Measurements from ENCODE around the gene MEF2D. TPM values are rescaled to one million over a fixed set of nuclear protein-coding genes. Genes with fewer than 3 reads are reported as not detected.

MEF2D gene
- total RNA-seq, 5 donors from 2014 or later (not counting 1 experiment from before 2014, with no cell fraction given), result 60.7 to 133 (median 79.3) TPM

- no peaks in the 10 kb centered on the region for H3K27me3 Mint-ChIP-seq
- peaks cover 20 to 54% of the 10 kb centered on the region in 2 donors for H3K36me3 ChIP-seq (ENCODE audit: control insufficient read depth in 2 of 2, extremely low read depth in 1 of 2, insufficient read depth in 1 of 2, low read length in 1 of 2)
- H3K4me3 Mint-ChIP-seq, result no peak overlapping the region
Measured at GRCh38 chr1:156464335-156464734, 36.2 kb downstream of the MEF2D start.

DNA sequence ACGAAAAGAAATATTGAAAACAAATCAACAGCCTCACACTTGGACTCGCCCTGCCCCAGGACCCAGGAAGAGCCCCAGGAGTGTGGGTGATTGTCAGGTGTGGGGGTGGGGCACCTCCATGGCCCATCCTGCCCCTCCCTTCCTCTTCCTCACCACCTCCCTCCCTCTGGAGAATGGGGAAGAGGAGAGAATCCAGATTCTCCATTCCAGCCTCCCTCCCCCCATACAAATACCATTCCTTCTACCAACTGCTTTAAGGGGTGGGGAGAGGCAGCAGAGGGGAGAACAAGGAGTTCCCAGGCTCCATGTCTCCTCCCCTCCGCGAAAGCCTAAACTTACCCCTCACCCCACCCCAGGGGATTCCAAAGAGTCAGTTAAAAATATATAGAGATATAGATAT lies 36.7 kb downstream of the MEF2D start:
- Mint-ChIP-seq H3K4me3 (no peak overlapping the region), H3K27me3 (no peaks in the 10 kb centered on the region), H3K27ac (no peak overlapping the region), H3K36me3 (peaks cover 36% of the 10 kb centered on the region), H3K9me3 (no peaks in the 10 kb centered on the region), H3K4me1 (peaks cover 11 to 18% (median 15%) of the 10 kb centered on the region in 3 donors)
- ATAC-seq (replicated peaks in 1 of 4) (no peak), DNase-seq (no peak)
- POLR2A ChIA-PET, result no interaction called here
- Histone ChIP-seq H3K9me3 (no peaks in the 10 kb centered on the region), H3K4me1 (ENCODE audit: control insufficient read depth in 1 of 2, extremely low read depth in 1 of 2, insufficient read depth in 2 of 2, low read length in 2 of 2) (peaks cover 0 to 18% of the 10 kb centered on the region in 2 experiments), H3K36me3 (ENCODE audit: control insufficient read depth in 2 of 2, extremely low read depth in 1 of 2, insufficient read depth in 1 of 2, low read length in 1 of 2) (peaks cover 19 to 49% of the 10 kb centered on the region in 2 donors), H3K4me3 (ENCODE audit: control insufficient read depth in 1 of 2, extremely low read depth in 1 of 2, low read length in 1 of 2) (no peak overlapping the region), H3K27me3 (replicated peaks in 1 of 2; ENCODE audit: control insufficient read depth in 2 of 2, extremely low read depth in 1 of 2, insufficient read depth in 2 of 2, low read length in 1 of 2) (no peaks in the 10 kb centered on the region), H3K27ac (ENCODE audit: low read length) (no peak overlapping the region)
- CTCF ChIA-PET, result no interaction called here
- WGBS (ENCODE audit: insufficient coverage), result no CpG with 5 or more reads among the region's 4 CpGs

More at GRCh38 chr1:156464335-156464734, 36.2 kb downstream of the MEF2D start:
- H3K36me3 Mint-ChIP-seq, result peaks cover 38% of the 10 kb centered on the region
- CTCF ChIA-PET, result no interaction called here
- H3K27me3 ChIP-seq (replicated peaks in 1 of 2; ENCODE audit: control insufficient read depth in 2 of 2, extremely low read depth in 1 of 2, insufficient read depth in 2 of 2, low read length in 1 of 2), result no peaks in the 10 kb centered on the region
- H3K9me3 Mint-ChIP-seq, result no peaks in the 10 kb centered on the region
- no peaks in the 10 kb centered on the region for H3K9me3 ChIP-seq
- peaks cover 11 to 18% (median 15%) of the 10 kb centered on the region in 3 donors for H3K4me1 Mint-ChIP-seq
- POLR2A ChIA-PET, result no interaction called here
- no peak overlapping the region for H3K4me3 ChIP-seq (ENCODE audit: control insufficient read depth in 1 of 2, extremely low read depth in 1 of 2, low read length in 1 of 2)
- DNase-seq (no peak), ATAC-seq (replicated peaks in 1 of 4) (no peak)
- no peak overlapping the region for H3K27ac Mint-ChIP-seq
- peaks cover 0 to 18% of the 10 kb centered on the region in 2 experiments for H3K4me1 ChIP-seq (ENCODE audit: control insufficient read depth in 1 of 2, extremely low read depth in 1 of 2, insufficient read depth in 2 of 2, low read length in 2 of 2)
- 96% methylated on average over 2 of the region's 3 CpGs for WGBS (ENCODE audit: insufficient coverage)
- H3K27ac ChIP-seq (ENCODE audit: low read length), result no peak overlapping the region

DNA sequence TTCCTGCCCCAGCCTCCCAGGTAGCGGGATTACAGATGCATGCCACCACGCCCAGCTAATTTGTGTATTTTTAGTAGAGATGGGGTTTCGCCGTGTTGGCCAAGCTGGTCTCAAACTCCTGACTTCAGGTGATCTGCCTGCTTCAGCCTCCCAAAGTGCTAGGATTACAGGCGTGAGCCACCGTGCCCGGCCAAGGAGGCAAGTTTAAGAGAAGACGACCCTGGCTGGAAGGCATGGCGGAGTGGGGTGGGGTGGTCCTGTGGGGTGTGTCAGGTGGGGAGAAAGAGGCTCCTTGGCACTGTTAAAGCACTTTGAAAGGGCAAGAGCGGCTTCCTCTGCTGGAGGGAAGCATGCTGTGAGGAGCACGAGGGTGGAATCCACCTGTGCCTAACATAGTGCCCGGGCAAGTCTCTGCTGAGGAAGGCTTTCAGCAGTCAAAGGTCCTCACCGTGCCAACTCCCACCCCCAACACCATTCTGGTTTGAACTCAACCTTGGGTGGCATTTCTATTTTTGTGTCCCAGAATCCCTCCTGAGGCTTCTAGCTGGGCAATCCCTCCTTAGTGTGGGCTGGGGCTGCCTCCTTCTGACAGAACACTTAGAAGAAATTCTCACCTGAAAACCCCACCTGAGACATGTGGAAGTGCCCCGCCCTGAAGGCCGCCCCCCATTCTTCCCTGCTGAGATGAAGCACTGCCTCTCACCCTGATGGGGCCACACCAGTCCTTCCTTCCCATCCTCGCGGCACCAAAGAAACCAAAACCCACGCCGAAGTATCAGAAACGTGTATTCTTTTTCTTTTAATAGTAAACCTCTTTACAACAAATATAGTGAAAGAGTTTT lies 37.4 kb downstream of the MEF2D start:
- H3K27me3 ChIP-seq (replicated peaks in 1 of 2; ENCODE audit: control insufficient read depth in 2 of 2, extremely low read depth in 1 of 2, insufficient read depth in 2 of 2, low read length in 1 of 2), result no peaks in the 10 kb centered on the region
- no peaks in the 10 kb centered on the region for H3K9me3 ChIP-seq
- H3K4me3 ChIP-seq (ENCODE audit: control insufficient read depth in 1 of 2, extremely low read depth in 1 of 2, low read length in 1 of 2), result no peak overlapping the region
- Mint-ChIP-seq H3K9me3 (no peaks in the 10 kb centered on the region), H3K4me1 (peaks cover 11 to 18% (median 15%) of the 10 kb centered on the region in 3 donors), H3K27me3 (no peaks in the 10 kb centered on the region), H3K27ac (peak overlapping the region in 1 of 2 donors; percentile 36), H3K36me3 (peaks cover 29% of the 10 kb centered on the region), H3K4me3 (no peak overlapping the region)
- H3K36me3 ChIP-seq (ENCODE audit: control insufficient read depth in 2 of 2, extremely low read depth in 1 of 2, insufficient read depth in 1 of 2, low read length in 1 of 2), result peaks cover 12 to 42% of the 10 kb centered on the region in 2 donors
- no peak for DNase-seq
- ChIA-PET CTCF (no interaction called here), POLR2A (no interaction called here)
- H3K27ac ChIP-seq (ENCODE audit: low read length), result no peak overlapping the region
- no peak for ATAC-seq (replicated peaks in 1 of 4)
- 95% methylated on average over 11 of the region's 20 CpGs for WGBS (ENCODE audit: insufficient coverage)
- peaks cover 0 to 18% of the 10 kb centered on the region in 2 experiments for H3K4me1 ChIP-seq (ENCODE audit: control insufficient read depth in 1 of 2, extremely low read depth in 1 of 2, insufficient read depth in 2 of 2, low read length in 2 of 2)

- Histone ChIP-seq H3K9me3 (no peaks in the 10 kb centered on the region), H3K4me1 (ENCODE audit: control insufficient read depth in 1 of 2, extremely low read depth in 1 of 2, insufficient read depth in 2 of 2, low read length in 2 of 2) (peaks cover under 1 to 26% of the 10 kb centered on the region in 2 experiments), H3K36me3 (ENCODE audit: control insufficient read depth in 2 of 2, extremely low read depth in 1 of 2, insufficient read depth in 1 of 2, low read length in 1 of 2) (peaks cover 12 to 31% of the 10 kb centered on the region in 2 donors), H3K4me3 (ENCODE audit: control insufficient read depth in 1 of 2, extremely low read depth in 1 of 2, low read length in 1 of 2) (no peak overlapping the region), H3K27me3 (replicated peaks in 1 of 2; ENCODE audit: control insufficient read depth in 2 of 2, extremely low read depth in 1 of 2, insufficient read depth in 2 of 2, low read length in 1 of 2) (no peaks in the 10 kb centered on the region), H3K27ac (ENCODE audit: low read length) (no peak overlapping the region)
- Mint-ChIP-seq H3K27me3 (no peaks in the 10 kb centered on the region), H3K4me1 (peaks cover 17 to 27% (median 24%) of the 10 kb centered on the region in 3 donors), H3K9me3 (no peaks in the 10 kb centered on the region), H3K4me3 (no peak overlapping the region), H3K36me3 (peaks cover 27% of the 10 kb centered on the region), H3K27ac (peak overlapping the region; percentile 46 to 58)
- CTCF ChIA-PET, result no interaction called here
- 99% methylated on average over 7 of the region's 17 CpGs for WGBS (ENCODE audit: insufficient coverage)
- POLR2A ChIA-PET, result no interaction called here
- DNase-seq, result no peak
- no peak for ATAC-seq (replicated peaks in 1 of 4)
Measured at GRCh38 chr1:156461781-156462647, 38.6 kb downstream of the MEF2D start.

DNA sequence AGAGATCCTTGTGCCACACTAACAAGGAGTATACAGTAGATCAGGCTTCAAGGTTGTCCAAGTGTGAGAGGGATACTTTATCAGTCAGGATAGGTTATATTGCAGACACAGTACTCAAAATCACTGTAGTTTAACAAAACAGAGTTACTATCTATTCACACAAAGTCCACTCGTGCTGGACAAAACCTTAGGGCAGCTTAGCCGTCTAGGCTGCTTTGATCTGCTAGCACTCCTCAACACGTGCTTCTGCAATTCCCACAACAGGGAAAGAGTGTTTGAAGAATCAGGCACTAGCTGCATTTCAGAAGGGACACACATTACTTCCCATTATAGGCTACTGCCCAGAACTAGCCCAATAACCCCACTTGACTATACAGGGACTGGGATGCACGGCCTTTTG lies 39.5 kb downstream of the MEF2D start:
- H3K27ac ChIP-seq (ENCODE audit: low read length), result no peak overlapping the region
- peaks cover 24 to 34% (median 33%) of the 10 kb centered on the region in 3 donors for H3K4me1 Mint-ChIP-seq
- H3K27me3 ChIP-seq (replicated peaks in 1 of 2; ENCODE audit: control insufficient read depth in 2 of 2, extremely low read depth in 1 of 2, insufficient read depth in 2 of 2, low read length in 1 of 2), result no peaks in the 10 kb centered on the region
- ATAC-seq (replicated peaks in 1 of 4), result no peak
- WGBS (ENCODE audit: insufficient coverage), result 100% methylated on average over 2 of the region's 4 CpGs
- H3K4me3 ChIP-seq (ENCODE audit: control insufficient read depth in 1 of 2, extremely low read depth in 1 of 2, low read length in 1 of 2), result no peak overlapping the region
- H3K27ac Mint-ChIP-seq, result peak overlapping the region; percentile 46 to 58
- H3K27me3 Mint-ChIP-seq, result no peaks in the 10 kb centered on the region
- no peaks in the 10 kb centered on the region for H3K9me3 Mint-ChIP-seq
- peaks cover 4 to 35% of the 10 kb centered on the region in 2 experiments for H3K4me1 ChIP-seq (ENCODE audit: control insufficient read depth in 1 of 2, extremely low read depth in 1 of 2, insufficient read depth in 2 of 2, low read length in 2 of 2)
- peaks cover 12 to 23% of the 10 kb centered on the region in 2 donors for H3K36me3 ChIP-seq (ENCODE audit: control insufficient read depth in 2 of 2, extremely low read depth in 1 of 2, insufficient read depth in 1 of 2, low read length in 1 of 2)
- no peak overlapping the region for H3K4me3 Mint-ChIP-seq
- POLR2A ChIA-PET, result interaction anchor here in 1 of 2 donors (0.7 kb wide), 1 partner anchor 394 kb away, joined by 3 read pairs; no protein-coding TSS in a partner anchor
- DNase-seq, result no peak
- CTCF ChIA-PET, result interaction anchor here in 1 of 2 donors (0.5 kb wide), 1 partner anchor 16 kb away, joined by 4 read pairs; no protein-coding TSS in a partner anchor
- peaks cover 22% of the 10 kb centered on the region for H3K36me3 Mint-ChIP-seq
- no peaks in the 10 kb centered on the region for H3K9me3 ChIP-seq

DNA sequence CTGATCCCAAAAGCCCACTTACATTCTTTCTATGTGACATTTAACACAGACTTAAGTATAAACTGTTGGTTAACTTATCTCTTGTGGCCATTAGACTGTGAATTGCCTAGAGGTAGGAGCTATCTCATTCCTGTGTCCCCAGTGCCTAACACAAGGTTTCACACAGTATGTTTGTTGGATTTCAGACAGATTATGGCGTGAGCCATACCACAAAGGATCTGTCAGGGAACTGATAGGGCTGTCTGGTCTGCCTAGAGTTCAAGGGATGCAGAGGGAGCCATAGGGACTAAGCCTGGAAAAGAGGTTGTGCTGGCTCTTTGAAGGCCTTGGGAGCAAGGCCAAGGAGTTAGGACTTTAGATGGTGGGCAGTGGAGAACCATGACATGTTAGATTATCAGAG lies 40.0 kb downstream of the MEF2D start:
- no peaks in the 10 kb centered on the region for H3K27me3 ChIP-seq (replicated peaks in 1 of 2; ENCODE audit: control insufficient read depth in 2 of 2, extremely low read depth in 1 of 2, insufficient read depth in 2 of 2, low read length in 1 of 2)
- ChIA-PET CTCF (interaction anchor here in 1 of 2 donors (0.5 kb wide), 1 partner anchor 15 kb away, joined by 4 read pairs; no protein-coding TSS in a partner anchor), POLR2A (interaction anchor here in 1 of 2 donors (0.7 kb wide), 1 partner anchor 394 kb away, joined by 3 read pairs; no protein-coding TSS in a partner anchor)
- H3K36me3 ChIP-seq (ENCODE audit: control insufficient read depth in 2 of 2, extremely low read depth in 1 of 2, insufficient read depth in 1 of 2, low read length in 1 of 2), result peaks cover 12 to 17% of the 10 kb centered on the region in 2 donors
- no peak overlapping the region for H3K4me3 Mint-ChIP-seq
- peak overlapping the region; percentile 50 to 62 for H3K27ac Mint-ChIP-seq
- DNase-seq (no peak), ATAC-seq (replicated peaks in 1 of 4) (no peak)
- WGBS (ENCODE audit: insufficient coverage), result 73% methylated on average over 1 of the region's 1 CpG
- H3K9me3 Mint-ChIP-seq, result no peaks in the 10 kb centered on the region
- H3K27me3 Mint-ChIP-seq, result no peaks in the 10 kb centered on the region
- peaks cover 19% of the 10 kb centered on the region for H3K36me3 Mint-ChIP-seq
- H3K9me3 ChIP-seq, result no peaks in the 10 kb centered on the region
- H3K4me1 ChIP-seq (ENCODE audit: control insufficient read depth in 1 of 2, extremely low read depth in 1 of 2, insufficient read depth in 2 of 2, low read length in 2 of 2), result peaks cover 4 to 32% of the 10 kb centered on the region in 2 experiments
- peaks cover 21 to 32% (median 31%) of the 10 kb centered on the region in 3 donors for H3K4me1 Mint-ChIP-seq
- no peak overlapping the region for H3K27ac ChIP-seq (ENCODE audit: low read length)
- H3K4me3 ChIP-seq (ENCODE audit: control insufficient read depth in 1 of 2, extremely low read depth in 1 of 2, low read length in 1 of 2), result no peak overlapping the region

Data from T-cell (primary cell).